Putamen (tissue), 1 donor: ENCODE results near the gene MYO1G.
"Not testable (repeated sequence)": the region's sequence is repeated elsewhere in the genome, so short reads cannot be mapped to it uniquely, and the experiment has no call there.

Experiments used
- DNase-seq: peaks from one replicate; pipeline ENCODE4 v3.0.0-alpha.2; 2016; ENCODE audit warnings: low spot score

Gene MYO1G

DNA sequence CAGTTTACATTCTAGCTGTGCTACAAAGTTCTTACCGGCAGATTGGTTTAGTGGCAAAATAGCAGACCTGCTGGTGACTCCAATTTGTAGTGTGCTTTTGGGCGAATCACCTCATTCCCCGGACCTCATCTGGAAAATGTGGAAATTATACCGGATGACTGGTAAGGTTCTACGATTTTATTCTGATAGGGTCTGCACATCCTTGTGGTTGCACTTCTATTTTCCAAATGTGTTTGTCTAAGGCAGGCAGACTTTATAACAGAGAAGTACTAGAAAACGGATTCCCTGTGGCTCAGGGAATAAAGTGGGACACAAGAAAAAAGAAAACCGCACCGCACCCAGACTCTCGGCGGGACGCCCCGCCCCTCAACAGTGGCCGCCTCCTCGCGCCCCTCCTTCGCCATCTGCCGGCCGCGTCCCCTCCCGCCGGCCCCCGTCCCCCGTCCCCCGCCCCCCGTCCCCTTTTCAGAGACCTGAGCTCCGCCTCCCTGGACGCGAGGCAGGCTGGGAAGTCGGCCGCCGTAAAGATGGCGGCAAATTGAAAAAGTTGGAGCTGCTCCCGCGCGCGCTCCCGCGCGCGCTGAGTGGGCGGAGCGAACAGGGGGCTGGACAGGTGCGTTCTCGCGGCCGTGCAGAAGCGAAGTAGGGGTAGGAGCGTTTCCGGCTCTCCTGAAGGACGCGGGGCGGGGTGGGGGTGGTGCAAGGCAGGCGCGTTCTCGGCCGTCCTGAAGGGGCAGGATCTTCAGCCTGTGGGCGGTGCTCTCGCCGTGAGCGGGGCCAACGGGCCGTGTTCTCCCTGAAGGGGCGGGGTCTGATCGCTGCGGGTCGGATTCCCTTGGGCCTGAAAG lies 20.7 kb upstream of the MYO1G start:
- peak; percentile 99 for DNase-seq

GRCh38 chr7:44998153-44998871 lies 19.5 kb upstream of the MYO1G start:
- DNase-seq = no peak

DNA sequence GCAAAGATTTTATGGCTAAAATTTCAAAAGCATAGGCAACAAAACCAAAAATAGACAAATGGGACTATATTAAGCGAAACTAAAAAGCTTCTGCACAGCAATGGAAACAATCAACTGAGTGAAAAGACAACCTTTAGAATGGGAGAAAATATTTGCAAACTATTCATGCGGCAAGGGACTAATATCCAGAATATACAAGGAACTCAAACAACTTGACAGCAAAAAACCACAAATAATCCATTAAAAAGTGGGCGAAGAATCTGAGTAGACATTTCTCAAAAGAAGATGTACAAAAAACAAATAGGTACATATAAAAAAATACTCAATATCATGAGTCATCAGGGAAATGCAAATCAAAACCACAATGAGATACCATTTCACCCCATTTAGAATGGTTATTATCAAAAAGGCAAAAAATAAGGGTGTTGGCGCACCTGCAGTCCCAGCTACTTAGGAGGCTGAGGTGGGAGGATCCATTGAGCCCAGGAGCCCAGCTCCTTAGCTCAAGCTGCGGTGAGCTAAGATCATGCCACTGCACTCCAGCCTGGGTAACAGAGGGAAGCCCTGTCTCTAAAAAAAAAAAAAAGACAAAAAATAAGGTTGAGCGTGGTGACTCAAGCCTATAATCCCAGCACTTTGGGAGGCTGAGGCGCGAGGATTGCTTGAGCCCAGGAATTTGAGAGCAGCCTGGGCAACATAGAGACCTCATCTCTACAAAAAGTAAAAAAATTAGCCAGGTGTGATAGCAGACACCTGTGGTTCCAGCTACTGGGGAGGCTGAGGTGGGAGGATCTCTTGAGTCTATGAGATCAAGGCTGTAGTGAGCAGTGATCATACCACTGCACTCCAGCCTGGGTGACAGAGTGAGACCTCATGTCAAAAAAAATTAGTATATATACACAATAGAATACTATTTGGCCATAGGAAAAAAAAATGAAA lies 17.0 kb upstream of the MYO1G start:
- DNase-seq = no peak

GRCh38 chr7:44994877-44995554 lies 16.2 kb upstream of the MYO1G start:
- DNase-seq = no peak

GRCh38 chr7:44992004-44992795 lies 13.4 kb upstream of the MYO1G start:
- DNase-seq = not testable (repeated sequence)

DNA sequence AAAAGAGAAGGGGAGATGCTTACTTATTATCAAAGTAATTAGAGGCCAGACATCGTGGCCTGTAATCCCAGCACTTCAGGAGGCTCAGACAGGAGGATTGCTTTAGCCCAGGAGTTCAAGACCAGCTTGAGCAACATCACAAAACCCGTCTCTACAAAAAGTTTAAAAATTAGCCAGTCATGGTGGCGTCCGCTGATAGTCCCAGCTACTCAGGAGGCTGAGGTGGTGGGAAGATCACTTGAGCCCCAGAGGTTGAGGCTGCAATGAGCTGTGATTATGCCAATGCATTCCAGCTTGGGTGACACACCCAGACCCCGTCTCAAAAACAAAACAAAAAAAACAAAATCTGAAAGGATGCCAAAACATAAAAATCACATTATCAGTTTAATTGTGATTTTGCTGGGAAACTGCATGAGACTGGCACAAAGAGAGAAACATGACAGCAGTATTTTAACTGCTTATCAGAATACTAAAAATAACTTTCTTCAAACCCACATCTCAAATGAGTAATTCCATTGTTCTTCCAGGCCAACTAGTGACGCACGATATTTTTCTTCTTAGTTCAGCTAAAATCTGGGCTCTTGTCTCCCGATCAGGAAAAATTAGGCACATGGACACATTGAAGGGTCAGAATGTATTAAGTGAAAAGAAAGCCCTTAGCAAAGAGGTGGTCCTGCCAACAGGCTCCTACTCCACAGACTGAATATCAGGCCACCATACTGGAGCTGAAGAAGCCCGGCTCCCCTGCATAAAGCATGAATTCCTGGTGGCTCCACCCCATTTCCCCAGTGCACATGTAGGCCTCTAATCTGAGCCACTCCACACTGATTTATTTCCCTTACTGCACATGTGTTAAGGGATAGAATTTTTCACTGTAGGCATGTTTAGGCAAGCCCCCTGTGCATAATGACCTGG lies 11.6 kb upstream of the MYO1G start:
- DNase-seq = peak; percentile 64

GRCh38 chr7:44989132-44989531 lies 10.3 kb upstream of the MYO1G start:
- DNase-seq = no peak

GRCh38 chr7:44988701-44989100 lies 9.9 kb upstream of the MYO1G start:
- DNase-seq = peak; percentile 47

DNA sequence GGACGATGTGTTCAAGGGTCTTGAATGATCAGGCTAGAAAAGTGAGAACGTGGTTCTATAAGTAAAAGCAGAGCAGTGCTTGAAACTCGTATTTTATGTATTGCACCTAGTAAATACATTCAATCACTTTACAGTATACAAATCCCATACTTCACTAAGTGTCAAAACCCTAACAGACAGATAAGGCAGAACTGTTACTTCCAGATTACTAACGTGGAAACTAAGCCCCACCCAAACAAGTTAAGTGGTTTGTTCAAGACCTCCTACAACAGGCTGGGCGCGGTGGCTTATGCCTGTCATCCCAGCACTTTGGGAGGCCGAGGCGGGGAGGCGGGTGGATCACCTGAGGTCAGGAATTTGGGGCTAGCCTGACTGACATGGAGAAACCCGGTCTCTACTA lies 9.2 kb upstream of the MYO1G start:
- DNase-seq = no peak

GRCh38 chr7:44987457-44987856 lies 8.6 kb upstream of the MYO1G start:
- no peak for DNase-seq

GRCh38 chr7:44986218-44987053 lies 7.6 kb upstream of the MYO1G start:
- DNase-seq = peak; percentile 92

DNA sequence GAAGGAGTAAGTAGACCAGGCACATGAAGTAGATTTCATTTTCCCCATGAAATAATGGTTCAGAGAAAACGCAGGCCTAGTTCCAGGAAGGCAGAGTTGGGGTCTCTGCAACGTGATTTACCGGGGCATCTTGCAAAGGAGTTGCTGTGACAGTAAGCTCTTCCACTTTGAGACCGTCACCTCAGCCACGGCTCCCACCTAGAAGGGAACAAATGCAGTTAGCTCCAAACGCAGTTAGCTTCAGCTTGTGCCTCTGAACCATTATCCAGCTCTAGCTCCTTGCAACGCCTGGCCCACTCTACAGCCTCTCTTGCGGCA lies 7.0 kb upstream of the MYO1G start:
- no peak for DNase-seq

DNA sequence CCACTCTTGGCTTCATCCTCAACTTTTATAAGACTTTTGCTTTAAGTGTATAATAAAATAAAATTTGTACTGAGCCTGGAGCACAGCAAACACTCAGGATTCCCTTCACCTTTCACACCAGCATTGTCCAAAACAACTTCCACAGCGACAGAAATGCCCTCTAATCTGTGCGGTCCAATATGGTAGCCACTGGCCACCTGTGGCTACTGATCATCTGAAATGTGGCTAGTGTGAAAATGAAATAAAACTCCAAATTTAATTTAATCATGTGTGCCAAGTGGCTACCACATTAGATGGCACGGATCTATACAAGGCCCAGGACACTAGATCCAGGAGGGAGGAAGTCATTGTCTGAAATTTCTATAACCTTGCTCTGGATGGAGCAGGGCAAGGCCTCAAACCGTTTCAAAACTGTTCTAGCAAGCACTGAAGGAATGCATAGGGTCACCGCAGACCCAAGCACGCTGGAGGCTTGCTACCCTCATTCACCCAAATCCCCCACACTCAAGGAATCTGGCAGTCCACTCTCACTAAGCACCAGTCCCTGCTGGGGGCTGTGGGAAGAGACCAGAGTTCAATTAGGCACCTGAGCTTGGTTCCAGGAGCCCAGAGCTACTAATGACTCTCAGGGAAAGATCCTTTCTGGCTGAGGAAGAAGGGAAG lies 6.3 kb upstream of the MYO1G start:
- DNase-seq = no peak

DNA sequence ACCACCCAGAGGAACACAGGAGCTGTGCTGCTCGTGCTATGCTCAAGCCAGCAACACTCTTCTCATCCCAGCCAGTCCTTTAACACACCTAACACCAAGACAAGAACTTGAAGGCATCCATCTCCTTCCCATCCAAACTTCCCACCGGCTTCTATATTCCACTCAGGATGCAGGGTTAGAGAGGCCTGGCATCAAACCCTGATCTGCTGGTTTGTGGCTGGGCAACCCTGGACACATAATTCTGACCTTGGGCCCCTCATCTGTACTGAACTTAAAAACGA lies 5.6 kb upstream of the MYO1G start:
- no peak for DNase-seq

- DNase-seq = no peak
These were observed 5.1 kb upstream of the MYO1G start for GRCh38 chr7:44983742-44984477.

DNA sequence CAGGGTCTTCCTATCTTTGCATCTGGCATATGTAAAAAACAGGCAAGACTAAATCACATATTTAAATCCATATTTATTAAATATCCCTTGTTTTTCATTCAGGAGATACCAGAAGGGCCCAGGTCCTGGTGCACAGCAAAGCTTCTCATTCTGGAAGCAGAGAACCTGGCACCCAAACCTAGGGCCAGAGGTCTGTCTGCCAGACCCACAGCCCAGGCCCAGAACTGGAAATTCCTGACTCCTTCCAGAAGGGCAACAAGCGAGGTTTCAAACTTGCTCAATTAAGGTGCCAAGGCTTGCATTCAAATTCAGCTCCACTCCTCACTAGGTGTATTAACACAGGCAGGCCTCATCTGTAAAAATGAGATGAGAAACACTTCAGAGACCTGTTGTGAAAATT lies 4.2 kb upstream of the MYO1G start:
- no peak for DNase-seq

GRCh38 chr7:44982535-44982923 lies 3.7 kb upstream of the MYO1G start:
- DNase-seq = no peak
